Measurements from ENCODE around the gene DNM3. TPM values are rescaled to one million over a fixed set of nuclear protein-coding genes. Genes with fewer than 3 reads are reported as not detected.

DNM3 gene
- total and polyA plus RNA-seq, 2 experiments from 2014 or later: 5.2 to 12.2 TPM

GRCh38 chr1:171845998-171846397, 4.7 kb downstream of the DNM3 start (continued):
- TF ChIP-seq REST (IDR thresholded peaks at IDR 0.05; ENCODE audit: unreplicated experiment) (no peak), ZNF331 (CRISPR knock-in tag; IDR thresholded peaks at IDR 0.05; ENCODE audit: low read depth) (no peak), POLR2AphosphoS5 (IDR thresholded peaks at IDR 0.05; ENCODE audit: low read depth) (no peak)

GRCh38 chr1:171849245-171849898, 8.1 kb downstream of the DNM3 start:
- Mint-ChIP-seq H3K27ac (no peak overlapping the region), H3K4me1 (peaks cover 6% of the 10 kb centered on the region)
- ATAC-seq: no peak
- no peak for TF ChIP-seq EZH2phosphoT487 (IDR thresholded peaks at IDR 0.05; ENCODE audit: unreplicated experiment)
- no peak for TF ChIP-seq NANOG (IDR thresholded peaks at IDR 0.05; ENCODE audit: borderline replicate concordance)
- TF ChIP-seq REST (IDR thresholded peaks at IDR 0.05; ENCODE audit: unreplicated experiment): no peak
- TF ChIP-seq CREB1 (CRISPR knock-in tag; IDR thresholded peaks at IDR 0.05; ENCODE audit: low read depth): no peak
- no peak for TF ChIP-seq ZNF331 (CRISPR knock-in tag; IDR thresholded peaks at IDR 0.05; ENCODE audit: low read depth)
- no peak for TF ChIP-seq ETS1 (IDR thresholded peaks at IDR 0.05)
- TF ChIP-seq ZNF462 (CRISPR knock-in tag; IDR thresholded peaks at IDR 0.05): no peak
- no peak for TF ChIP-seq JUNB (IDR thresholded peaks at IDR 0.05; ENCODE audit: unreplicated experiment)
- TF ChIP-seq POLR2AphosphoS5 (IDR thresholded peaks at IDR 0.05; ENCODE audit: low read depth): no peak
- TF ChIP-seq STAT1 (IDR thresholded peaks at IDR 0.05; ENCODE audit: unreplicated experiment): no peak

More at GRCh38 chr1:171849245-171849898, 8.1 kb downstream of the DNM3 start:
- Histone ChIP-seq H3K4me1 (ENCODE audit: insufficient read depth) (peaks cover 13% of the 10 kb centered on the region), H3K4me3 (no peak overlapping the region), H3K4me2 (no peak overlapping the region), H3K36me3 (ENCODE audit: insufficient read depth) (no peaks in the 10 kb centered on the region), H3K27me3 (ENCODE audit: insufficient read depth) (no peaks in the 10 kb centered on the region), H4K20me1 (replicated peaks; ENCODE audit: insufficient read depth) (no peaks in the 10 kb centered on the region), H2AFZ (no peak overlapping the region), H3K79me2 (replicated peaks; ENCODE audit: insufficient read depth) (0 out of 2 replicates have a peak, but pooled peaks cover 8% of the 10 kb centered on the region), H3K9me2 (ENCODE audit: insufficient read depth) (no peaks in the 10 kb centered on the region), H3K27ac (ENCODE audit: low read depth) (no peak overlapping the region), H3F3A (replicated peaks; ENCODE audit: low read depth) (no peaks in the 10 kb centered on the region)
- no peaks in the 10 kb centered on the region for H3K9me3 Mint-ChIP-seq
- H3K36me3 Mint-ChIP-seq (ENCODE audit: low read depth): no peaks in the 10 kb centered on the region
- H3K27me3 Mint-ChIP-seq (ENCODE audit: insufficient read depth, low read depth, poor library complexity): no peaks in the 10 kb centered on the region
- no peak for DNase-seq (ENCODE audit: low spot score)
- no peak overlapping the region for H3K4me3 Mint-ChIP-seq
